ENCODE results near the gene ARHGAP28.

The ARHGAP28 gene

DNA sequence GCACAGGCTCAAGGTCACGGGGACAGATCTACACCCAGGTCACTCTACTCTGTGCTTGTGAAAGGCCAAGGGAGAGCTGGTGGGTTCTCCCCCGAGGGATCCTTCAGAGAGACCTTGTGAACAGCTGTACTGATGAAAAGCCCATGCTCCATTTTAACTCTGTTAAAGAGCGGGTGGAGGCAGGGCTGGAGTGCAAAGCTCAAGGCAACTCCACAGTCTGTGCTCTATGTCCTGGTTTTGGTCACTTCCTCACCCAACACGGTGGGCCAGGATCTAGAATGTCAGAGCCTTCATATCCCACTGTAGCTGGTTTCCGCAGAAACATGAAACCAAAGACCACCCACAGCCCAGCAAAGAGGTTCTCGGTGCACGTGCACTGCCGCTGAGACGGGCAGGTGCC is 210.9 kb downstream of the ARHGAP28 start:
- no peak for DNase-seq

GRCh38 chr18:6941996-6942395 is 212.5 kb downstream of the ARHGAP28 start:
- DNase-seq: no peak

- no peak for DNase-seq
These were observed 213.2 kb downstream of the ARHGAP28 start for GRCh38 chr18:6942742-6943141.

DNA sequence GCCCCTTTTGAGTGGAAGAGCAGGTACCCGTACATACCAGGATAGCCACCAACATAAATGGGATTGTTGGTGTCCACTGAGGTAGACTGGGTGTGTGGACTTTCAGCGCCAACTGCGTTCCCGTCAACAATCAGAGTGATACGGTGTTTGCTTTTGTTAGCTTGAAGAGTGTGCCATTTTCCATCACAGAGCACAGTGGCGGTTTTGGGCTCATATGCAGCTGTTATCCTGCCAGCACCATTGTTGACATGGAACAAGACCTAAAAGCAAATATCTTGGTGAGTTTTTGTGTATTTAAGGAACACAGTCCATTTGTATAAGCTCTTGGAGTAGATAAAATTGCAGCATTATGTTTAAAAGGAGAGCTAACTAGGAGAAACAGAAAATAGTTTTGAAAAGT is 213.6 kb downstream of the ARHGAP28 start:
- no peak for DNase-seq

DNA sequence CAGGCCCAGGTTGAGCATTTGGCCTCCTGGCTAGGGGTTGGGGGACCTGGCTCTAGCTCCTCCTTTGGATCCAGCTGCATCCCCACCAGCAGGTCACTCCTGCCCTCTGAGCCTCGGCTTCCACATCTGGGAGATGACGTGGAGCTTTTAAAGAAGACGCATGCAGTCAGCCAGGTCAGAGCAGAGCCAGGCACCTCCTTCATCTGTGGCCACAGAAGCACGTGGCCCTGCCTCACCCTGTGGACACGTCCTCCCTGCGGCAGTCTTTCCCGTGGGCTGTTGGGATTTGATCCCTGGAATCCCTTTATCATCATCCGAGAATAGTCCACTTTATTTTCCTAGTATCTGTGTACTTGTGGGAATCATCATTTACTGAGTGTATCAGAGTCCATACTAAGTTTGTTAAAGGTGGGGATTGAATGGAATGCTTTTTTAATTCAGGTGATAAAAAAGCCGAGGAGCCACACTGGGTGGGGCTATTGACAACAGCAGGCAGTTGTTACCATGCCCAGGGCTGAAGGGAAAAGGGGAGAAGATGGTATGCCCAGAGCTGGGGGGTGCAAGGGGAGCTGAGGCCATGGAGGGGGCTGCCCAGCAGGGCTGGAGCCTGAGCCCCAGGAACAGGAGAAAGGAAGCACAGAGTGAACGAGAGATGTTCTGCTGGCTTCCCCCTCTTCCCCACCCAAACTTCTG is 218.0 kb downstream of the ARHGAP28 start:
- no peak for DNase-seq

GRCh38 chr18:6948281-6949055 is 219.0 kb downstream of the ARHGAP28 start:
- DNase-seq: no peak

DNA sequence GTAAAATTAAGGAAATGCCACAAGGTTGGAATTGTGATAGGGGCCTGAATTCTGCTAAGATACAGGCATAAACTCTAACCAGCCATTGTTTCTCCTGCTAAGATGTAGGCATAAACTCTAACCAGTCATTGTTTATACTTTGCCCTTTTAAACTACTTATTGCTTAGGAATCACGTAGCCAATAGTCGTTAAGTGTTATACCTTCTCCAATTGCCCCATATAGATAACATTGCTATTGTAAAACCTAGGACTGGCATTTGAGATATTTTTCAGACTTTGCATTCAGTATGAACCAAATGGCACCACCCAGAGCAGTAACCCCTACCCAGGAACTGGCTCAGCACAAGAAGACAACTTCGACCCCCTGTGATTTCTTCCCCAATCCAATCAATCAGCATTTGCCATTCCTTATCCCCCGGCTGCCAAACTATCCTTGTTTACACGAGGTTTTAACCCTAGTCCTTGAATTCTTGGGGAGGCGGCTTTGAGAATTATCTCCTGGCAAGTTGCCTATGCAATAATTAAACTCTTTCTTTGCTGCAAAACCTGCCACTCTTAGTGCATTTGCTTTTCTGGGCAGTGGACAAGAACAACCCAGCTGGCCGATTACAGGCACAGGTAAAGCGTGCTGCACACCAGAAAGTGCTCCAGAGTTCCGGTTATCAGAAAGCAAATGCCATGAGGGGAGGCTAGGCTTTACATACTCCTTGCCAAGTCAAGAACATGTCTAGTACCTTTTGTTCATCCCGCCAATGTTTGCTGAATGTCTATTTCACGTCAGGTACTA is 220.5 kb downstream of the ARHGAP28 start:
- no peak for DNase-seq

DNA sequence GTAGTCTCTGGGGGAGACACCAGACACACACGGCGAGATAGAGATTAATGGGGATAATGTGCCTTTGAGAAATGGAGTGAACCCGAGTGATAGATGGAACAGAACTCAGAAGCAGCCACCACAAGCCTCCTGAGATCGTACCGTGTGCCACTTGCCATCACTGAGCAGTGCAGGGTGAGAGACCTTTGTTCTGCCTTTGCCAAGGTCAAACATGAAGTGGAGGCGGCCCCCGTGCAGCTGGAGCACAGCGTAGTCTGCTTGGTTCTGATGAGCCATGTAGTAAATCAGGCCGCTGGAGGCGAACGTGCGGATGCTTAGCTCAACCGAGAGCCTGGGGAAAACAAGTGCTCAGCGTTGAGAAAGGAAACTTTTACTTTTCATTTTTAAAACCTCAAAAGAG is 221.1 kb downstream of the ARHGAP28 start:
- no peak for DNase-seq

GRCh38 chr18:6951336-6952090 is 222.0 kb downstream of the ARHGAP28 start:
- no peak for DNase-seq

GRCh38 chr18:6954501-6954900 is 225.0 kb downstream of the ARHGAP28 start:
- DNase-seq: no peak

DNA sequence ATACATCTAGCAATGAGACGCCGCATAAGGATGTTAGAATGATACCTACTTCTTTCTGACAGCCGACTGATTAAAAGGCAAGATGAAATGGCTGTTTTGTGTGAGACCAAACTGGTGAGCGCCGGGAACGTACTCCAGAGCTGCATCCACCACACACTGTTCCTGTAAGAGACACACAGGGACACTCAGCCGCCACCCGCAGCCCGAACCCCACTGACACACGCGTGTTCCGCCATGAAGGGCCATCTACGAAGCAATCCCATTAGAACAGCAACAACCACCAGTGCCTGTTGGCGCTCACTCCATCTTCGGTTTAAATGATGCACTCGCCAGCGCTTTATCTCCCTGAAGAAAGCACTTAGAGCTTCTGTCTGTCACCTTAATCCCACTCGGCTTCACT is 225.8 kb downstream of the ARHGAP28 start:
- no peak for DNase-seq

DNA sequence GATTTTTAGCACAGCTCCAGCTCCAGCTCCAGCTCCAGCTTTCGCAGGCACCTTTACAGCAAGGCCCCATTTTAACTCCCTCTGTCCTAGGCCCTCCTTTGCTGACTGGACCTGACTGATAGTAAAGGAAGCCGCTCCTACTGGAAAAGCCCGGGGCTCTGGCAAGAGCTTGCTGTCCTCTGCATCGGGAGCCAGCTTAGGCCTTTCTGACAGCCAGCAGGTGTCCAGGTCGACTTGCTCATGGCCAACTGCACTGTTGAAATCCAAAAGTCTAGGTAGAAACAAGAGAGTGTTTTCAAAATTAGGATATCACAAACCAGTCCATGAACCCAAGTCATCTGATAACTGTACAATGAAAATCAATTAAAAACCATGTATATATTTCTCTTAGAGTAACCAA is 227.0 kb downstream of the ARHGAP28 start:
- no peak for DNase-seq

DNA sequence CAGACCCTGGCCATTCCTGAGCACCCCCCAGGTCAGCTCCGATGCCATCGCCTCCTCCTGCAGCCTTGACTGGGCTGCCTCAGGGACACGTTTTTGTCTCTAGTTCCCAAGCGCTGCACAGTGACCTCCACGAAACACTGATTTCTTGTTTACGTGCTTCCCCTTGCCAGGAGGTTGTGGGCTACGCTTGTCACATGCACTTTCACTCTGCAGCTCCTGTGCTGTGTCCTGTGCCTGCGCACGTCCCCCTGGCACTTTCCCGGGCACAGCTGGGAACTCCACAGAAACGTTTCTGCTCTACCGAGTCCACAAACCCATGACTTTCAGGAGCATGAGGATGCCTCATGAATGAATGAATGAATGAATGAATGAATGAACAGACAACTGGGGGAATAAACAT is 227.5 kb downstream of the ARHGAP28 start:
- no peak for DNase-seq

DNA sequence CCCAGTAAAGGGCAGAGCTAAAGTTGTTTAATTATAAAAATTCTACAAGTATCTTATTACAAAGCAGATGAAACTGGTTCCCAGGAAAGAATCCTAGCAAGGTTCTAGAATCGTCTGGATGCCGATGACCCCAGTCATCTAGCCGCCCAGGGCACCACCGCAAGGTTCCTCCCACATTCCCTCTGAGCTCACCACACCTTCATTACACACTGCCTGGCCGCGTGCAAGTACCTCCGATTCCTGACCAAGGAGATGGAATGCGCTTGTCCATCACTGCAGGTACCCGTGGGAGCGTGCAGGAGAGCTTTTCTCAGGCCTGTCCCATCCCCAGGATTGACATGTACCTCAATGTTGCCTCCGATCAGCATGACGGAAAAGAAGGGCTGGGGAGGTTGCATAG is 229.6 kb downstream of the ARHGAP28 start:
- no peak for DNase-seq

DNA sequence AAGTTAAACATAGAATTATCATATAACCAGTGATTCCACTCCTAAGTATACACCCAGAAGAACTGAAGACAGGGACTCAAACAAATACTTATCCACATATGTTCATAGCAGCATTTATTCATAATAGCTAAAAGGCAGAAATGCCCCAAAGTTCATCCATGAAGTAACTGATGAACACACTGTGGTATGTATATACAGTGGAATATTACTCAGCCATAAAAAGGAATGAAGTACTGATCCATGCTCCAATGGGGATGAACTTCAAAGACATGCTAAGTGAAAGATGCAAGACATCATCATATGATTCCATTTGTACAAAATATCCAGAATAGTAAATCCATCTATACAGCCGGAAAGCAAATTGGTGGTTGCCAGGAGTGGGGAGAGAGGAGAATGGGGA is 230.6 kb downstream of the ARHGAP28 start:
- DNase-seq: no peak

GRCh38 chr18:6960656-6961055 is 231.1 kb downstream of the ARHGAP28 start:
- DNase-seq: no peak

GRCh38 chr18:6961331-6961730 is 231.8 kb downstream of the ARHGAP28 start:
- DNase-seq: no peak

DNA sequence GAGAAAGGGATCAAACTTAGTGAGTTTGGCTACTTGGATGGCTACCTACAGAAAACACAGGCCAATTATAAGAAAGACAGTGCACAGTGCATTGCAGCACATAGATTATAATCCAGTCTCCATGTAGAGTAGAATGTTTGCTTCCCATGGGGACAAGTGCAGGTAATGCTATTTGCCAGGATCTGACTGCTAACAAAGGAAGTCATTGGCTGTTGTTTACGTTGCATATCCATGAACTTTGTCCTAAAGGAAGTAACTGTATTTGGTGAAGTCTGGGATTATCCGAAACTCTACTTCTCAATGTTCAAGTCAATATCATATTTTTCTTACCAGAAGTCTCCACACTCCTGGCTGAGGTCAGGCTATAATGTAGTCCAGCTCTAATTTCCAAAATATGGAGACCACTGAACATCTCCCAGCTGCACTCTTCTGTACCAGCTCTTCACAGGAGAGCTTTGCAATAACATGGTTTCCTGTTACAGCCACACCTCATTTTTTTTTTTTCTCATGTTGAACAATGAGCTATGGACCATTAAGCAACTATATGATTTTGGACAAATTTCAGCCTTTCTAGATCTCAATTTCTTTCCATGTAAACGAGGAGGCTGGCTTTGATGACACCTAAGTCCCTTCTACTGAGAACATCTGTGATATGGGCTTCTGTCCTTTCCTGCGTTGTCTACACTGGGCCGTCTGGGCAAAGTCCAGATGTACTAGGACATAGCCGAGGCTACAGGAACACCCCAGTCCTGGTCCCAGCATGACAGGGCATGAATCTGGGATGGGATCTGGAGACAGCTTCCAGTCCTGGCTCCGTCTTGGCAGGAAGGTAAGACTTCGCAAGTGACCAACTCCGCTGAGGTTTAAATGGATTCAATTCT is 233.3 kb downstream of the ARHGAP28 start:
- DNase-seq: no peak

- DNase-seq: no peak
These were observed 234.1 kb downstream of the ARHGAP28 start for GRCh38 chr18:6963452-6964097.
